ENCODE results near the gene HPCAL4. TPM values are rescaled to one million over a fixed set of nuclear protein-coding genes. Genes with fewer than 3 reads are reported as not detected.
A peak's percentile ranks its signal among the peaks of the same experiment; 100 is the strongest.

HPCAL4 gene
- total RNA-seq, 2 donors from 2014 or later: 0.07 to 0.16 TPM

DNA sequence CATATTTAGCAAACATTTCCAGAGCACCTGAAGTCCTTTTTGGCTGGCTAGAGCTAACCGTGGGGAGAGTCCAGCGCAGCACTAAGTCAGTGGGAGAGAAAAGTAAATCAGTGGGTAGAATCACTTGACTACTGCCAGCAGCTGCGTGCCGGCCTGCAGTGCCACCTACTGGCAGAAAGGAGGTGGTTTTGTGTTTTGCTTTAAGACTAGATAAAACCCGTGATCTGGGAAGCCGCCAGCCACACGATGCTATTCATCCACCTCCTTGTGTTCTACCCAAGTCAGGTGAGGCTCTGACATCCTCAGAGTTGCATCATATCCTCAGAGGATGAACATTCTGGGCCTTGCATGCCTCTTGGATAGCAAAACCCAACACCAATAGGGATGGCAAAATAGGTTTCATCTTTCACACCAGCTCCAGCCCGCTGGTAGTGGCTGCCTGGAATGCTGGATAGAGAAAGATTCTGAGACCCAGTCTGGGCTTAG lies 37.6 kb downstream of the HPCAL4 start:
- intact Hi-C loops (cut with DNase I): loop anchor here (2.0 to 10.0 kb wide), 2 partner anchors 47 to 559 kb away; no protein-coding TSS in a partner anchor
- no peaks in the 10 kb centered on the region for H3K36me3 ChIP-seq
- H3K9me3 ChIP-seq: no peaks in the 10 kb centered on the region
- no peaks in the 10 kb centered on the region for H3K4me1 ChIP-seq
- no peak overlapping the region for H3K9ac ChIP-seq (ENCODE audit: low read depth in 2 of 2, low read length in 2 of 2)
- TF ChIP-seq, protein P1, sequence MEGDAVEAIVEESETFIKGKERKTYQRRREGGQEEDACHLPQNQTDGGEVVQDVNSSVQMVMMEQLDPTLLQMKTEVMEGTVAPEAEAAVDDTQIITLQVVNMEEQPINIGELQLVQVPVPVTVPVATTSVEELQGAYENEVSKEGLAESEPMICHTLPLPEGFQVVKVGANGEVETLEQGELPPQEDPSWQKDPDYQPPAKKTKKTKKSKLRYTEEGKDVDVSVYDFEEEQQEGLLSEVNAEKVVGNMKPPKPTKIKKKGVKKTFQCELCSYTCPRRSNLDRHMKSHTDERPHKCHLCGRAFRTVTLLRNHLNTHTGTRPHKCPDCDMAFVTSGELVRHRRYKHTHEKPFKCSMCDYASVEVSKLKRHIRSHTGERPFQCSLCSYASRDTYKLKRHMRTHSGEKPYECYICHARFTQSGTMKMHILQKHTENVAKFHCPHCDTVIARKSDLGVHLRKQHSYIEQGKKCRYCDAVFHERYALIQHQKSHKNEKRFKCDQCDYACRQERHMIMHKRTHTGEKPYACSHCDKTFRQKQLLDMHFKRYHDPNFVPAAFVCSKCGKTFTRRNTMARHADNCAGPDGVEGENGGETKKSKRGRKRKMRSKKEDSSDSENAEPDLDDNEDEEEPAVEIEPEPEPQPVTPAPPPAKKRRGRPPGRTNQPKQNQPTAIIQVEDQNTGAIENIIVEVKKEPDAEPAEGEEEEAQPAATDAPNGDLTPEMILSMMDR (IDR thresholded peaks at IDR 0.05): peak; percentile 88
- peak; percentile 73 for DNase-seq
- H3K27ac ChIP-seq: no peak overlapping the region
- H3K27me3 ChIP-seq: no peaks in the 10 kb centered on the region
- no peak overlapping the region for H3K4me3 ChIP-seq

DNA sequence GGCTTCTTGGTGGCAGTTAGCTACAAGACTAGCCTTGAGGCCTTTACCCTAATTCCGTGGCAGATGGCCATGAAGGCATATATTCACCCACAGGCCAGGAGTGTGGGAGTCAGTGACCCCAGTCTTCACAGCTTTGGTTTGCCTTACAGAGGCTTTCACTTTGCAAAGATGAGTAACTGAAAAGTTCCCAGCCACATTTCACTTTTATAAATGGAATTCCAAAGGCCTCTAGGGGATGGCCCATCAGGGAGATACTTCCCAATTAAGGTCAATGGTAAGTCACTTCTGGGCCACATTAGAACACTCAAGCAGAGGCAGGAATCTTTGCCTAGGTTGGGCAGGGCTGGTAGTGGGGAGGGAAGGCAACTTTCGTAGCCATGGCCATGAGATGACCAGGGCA lies 38.7 kb downstream of the HPCAL4 start:
- no peaks in the 10 kb centered on the region for H3K27me3 ChIP-seq
- TF ChIP-seq, protein P1 (IDR thresholded peaks at IDR 0.05): no peak
- intact Hi-C loops (cut with DNase I): loop anchor here (10.0 kb wide), 1 partner anchor 558 kb away; no protein-coding TSS in a partner anchor
- H3K27ac ChIP-seq: no peak overlapping the region
- H3K4me1 ChIP-seq: no peaks in the 10 kb centered on the region
- no peak overlapping the region for H3K9ac ChIP-seq (ENCODE audit: low read depth in 2 of 2, low read length in 2 of 2)
- no peaks in the 10 kb centered on the region for H3K9me3 ChIP-seq
- H3K36me3 ChIP-seq: no peaks in the 10 kb centered on the region
- DNase-seq: no peak
- H3K4me3 ChIP-seq: no peak overlapping the region

DNA sequence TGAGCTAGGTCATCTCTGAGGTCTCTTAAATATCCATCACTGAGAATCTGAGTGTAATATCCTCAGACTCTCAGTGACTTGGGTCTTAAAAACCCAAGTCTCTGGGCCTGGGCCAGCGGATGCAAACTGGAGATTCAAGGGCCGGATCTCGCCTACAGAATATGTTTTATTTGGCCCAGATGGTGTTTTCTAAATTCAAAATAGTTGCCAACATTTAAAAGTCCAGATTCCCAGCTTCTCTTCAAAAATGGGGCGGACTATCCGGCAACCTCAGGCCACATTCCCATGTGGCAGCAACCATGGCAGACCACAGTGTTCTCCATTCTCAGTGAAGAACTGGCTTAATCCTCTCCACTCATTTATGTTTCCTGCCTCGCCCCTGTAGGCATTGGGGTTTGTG lies 39.1 kb downstream of the HPCAL4 start:
- no peak for DNase-seq
- Histone ChIP-seq H3K27ac (no peak overlapping the region), H3K36me3 (no peaks in the 10 kb centered on the region), H3K9me3 (no peaks in the 10 kb centered on the region), H3K4me3 (no peak overlapping the region), H3K9ac (ENCODE audit: low read depth in 2 of 2, low read length in 2 of 2) (no peak overlapping the region), H3K4me1 (no peaks in the 10 kb centered on the region), H3K27me3 (no peaks in the 10 kb centered on the region)
- intact Hi-C loops (cut with DNase I): loop anchor here (10.0 kb wide), 1 partner anchor 557 kb away; no protein-coding TSS in a partner anchor
- TF ChIP-seq, protein P1 (IDR thresholded peaks at IDR 0.05): no peak

DNA sequence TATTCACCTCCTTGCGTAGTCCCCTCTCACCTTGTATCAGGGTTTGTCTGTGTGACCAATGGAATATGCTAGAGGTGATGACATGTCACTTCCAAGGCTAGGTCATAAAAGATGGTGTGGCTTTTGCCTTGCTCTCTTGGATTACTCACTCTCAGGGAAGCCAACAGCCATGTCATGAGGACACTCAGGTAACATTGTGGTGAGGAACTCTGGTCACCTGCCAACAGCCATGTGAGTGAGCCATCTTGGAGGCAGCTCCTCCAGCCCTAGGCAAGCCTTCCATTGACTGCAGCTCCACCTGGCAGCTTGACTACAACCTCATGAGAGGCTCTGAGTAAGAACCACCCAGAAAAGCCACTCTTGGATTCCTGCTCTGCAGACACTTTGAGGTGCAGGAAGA lies 40.8 kb downstream of the HPCAL4 start:
- Histone ChIP-seq H3K4me3 (no peak overlapping the region), H3K36me3 (no peaks in the 10 kb centered on the region), H3K9me3 (no peaks in the 10 kb centered on the region), H3K27ac (no peak overlapping the region), H3K27me3 (no peaks in the 10 kb centered on the region), H3K4me1 (no peaks in the 10 kb centered on the region), H3K9ac (ENCODE audit: low read depth in 2 of 2, low read length in 2 of 2) (no peak overlapping the region)
- TF ChIP-seq, protein P1 (IDR thresholded peaks at IDR 0.05): no peak
- intact Hi-C loops (cut with DNase I): loop anchor here (10.0 kb wide), 1 partner anchor 556 kb away; no protein-coding TSS in a partner anchor
- DNase-seq: no peak

DNA sequence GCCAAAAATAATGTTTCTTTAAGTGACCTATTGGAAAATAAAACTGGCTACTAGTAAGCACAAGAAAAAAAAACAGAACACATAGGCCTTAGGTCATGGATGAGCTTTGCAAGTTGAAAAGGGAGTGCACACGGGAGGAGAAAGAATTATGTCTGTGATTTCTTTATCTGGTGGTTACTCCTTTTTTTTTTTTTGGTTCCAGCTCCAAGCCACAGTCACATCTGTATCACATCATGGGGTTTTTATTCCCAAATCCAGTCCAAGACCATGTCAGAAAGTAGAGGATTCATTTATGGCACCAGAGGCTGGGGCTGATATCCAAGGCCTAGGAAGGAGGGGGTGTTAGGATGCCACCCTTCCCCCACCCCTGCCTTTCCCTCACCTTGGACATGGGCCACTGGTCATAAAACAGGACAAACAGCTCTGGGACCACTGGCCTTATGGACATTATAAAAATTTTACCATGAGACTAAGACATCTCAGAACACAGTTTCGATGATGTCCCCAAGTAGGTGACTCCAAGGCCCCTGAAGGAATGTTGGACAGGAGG lies 41.5 kb downstream of the HPCAL4 start:
- DNase-seq: no peak
- H3K9ac ChIP-seq (ENCODE audit: low read depth in 2 of 2, low read length in 2 of 2): no peak overlapping the region
- intact Hi-C loops (cut with DNase I): loop anchor here (10.0 kb wide), 1 partner anchor 555 kb away; no protein-coding TSS in a partner anchor
- H3K27ac ChIP-seq: no peak overlapping the region
- no peak overlapping the region for H3K4me3 ChIP-seq
- TF ChIP-seq, protein P1 (IDR thresholded peaks at IDR 0.05): no peak
- H3K9me3 ChIP-seq: no peaks in the 10 kb centered on the region
- no peaks in the 10 kb centered on the region for H3K36me3 ChIP-seq
- no peaks in the 10 kb centered on the region for H3K27me3 ChIP-seq
- H3K4me1 ChIP-seq: no peaks in the 10 kb centered on the region
